GM21825 (cell line): ENCODE results near the gene WDR11.

Experiments used
- ATAC-seq: cut with Tn5 transposase; IDR thresholded peaks from one replicate; pipeline ENCODE4 v1.9.1; 2021; ENCODE audit warnings: mild to moderate bottlenecking, moderate library complexity; ENCODE audit not compliant: unreplicated experiment

WDR11 gene

GRCh38 chr10:120850911-120851865 is at the start of gene WDR11:
WDR11 (plus strand) TSS chr10:120851362; CDS start chr10:120851421, 59 bp downstream.
- ATAC-seq, result peak; percentile 96

- ATAC-seq, result no peak
Measured at GRCh38 chr10:120802935-120803334, 48.2 kb upstream of the WDR11 start.

- ATAC-seq, result no peak
Measured at GRCh38 chr10:120803972-120804371, 47.2 kb upstream of the WDR11 start.

GRCh38 chr10:120805014-120805812 is 45.9 kb upstream of the WDR11 start:
- no peak for ATAC-seq

- no peak for ATAC-seq
Measured at GRCh38 chr10:120806081-120806480, 45.1 kb upstream of the WDR11 start.

GRCh38 chr10:120810298-120810697 is 40.9 kb upstream of the WDR11 start:
- no peak for ATAC-seq

- ATAC-seq, result no peak
Measured at GRCh38 chr10:120813085-120813484, 38.1 kb upstream of the WDR11 start.

GRCh38 chr10:120818301-120818700 is 32.9 kb upstream of the WDR11 start:
- no peak for ATAC-seq

- no peak for ATAC-seq
Measured at GRCh38 chr10:120819366-120819765, 31.8 kb upstream of the WDR11 start.

- ATAC-seq, result no peak
Measured at GRCh38 chr10:120823266-120823665, 27.9 kb upstream of the WDR11 start.

- no peak for ATAC-seq
Measured at GRCh38 chr10:120824881-120825309, 26.3 kb upstream of the WDR11 start.

GRCh38 chr10:120825878-120826769 is 25.0 kb upstream of the WDR11 start:
- ATAC-seq, result no peak

GRCh38 chr10:120827251-120827875 is 23.8 kb upstream of the WDR11 start:
- peak; percentile 73 for ATAC-seq

- ATAC-seq, result no peak
Measured at GRCh38 chr10:120828763-120829319, 22.3 kb upstream of the WDR11 start.

- ATAC-seq, result no peak
Measured at GRCh38 chr10:120832106-120832505, 19.1 kb upstream of the WDR11 start.

- ATAC-seq, result no peak
Measured at GRCh38 chr10:120833222-120833928, 17.8 kb upstream of the WDR11 start.

- no peak for ATAC-seq
Measured at GRCh38 chr10:120835603-120836002, 15.6 kb upstream of the WDR11 start.

GRCh38 chr10:120838941-120839340 is 12.2 kb upstream of the WDR11 start:
- no peak for ATAC-seq

- ATAC-seq, result no peak
Measured at GRCh38 chr10:120841522-120842189, 9.5 kb upstream of the WDR11 start.
